ACC112 (cell line): ENCODE data around the gene FBXO40.

Experiments
- H2AFZ ChIP-seq: fragments of 200-600 bp; sonication (generic); one replicate; pipeline ENCODE4 v1.6.0; 2017; ENCODE audit warnings: antibody characterized with exemption, low read length; ENCODE audit not compliant: unreplicated experiment
- H3K27ac ChIP-seq: fragments of 200-600 bp; sonication (generic); 2 replicates; pipeline ENCODE4 v1.5.1; 2014; ENCODE audit warnings: low read depth, mild to moderate bottlenecking, antibody characterized with exemption, low read length, moderate library complexity
- H3K27me3 ChIP-seq: fragments of 200-600 bp; sonication (generic); 2 replicates; pipeline ENCODE4 v1.6.1; 2014; ENCODE audit warnings: mild to moderate bottlenecking, antibody characterized with exemption, low read length, moderate library complexity, mixed read lengths; ENCODE audit not compliant: insufficient read depth
- H3K36me3 ChIP-seq: fragments of 200-600 bp; sonication (generic); 2 replicates; pipeline ENCODE4 v1.6.1; 2016; ENCODE audit warnings: mild to moderate bottlenecking, antibody characterized with exemption, low read length, moderate library complexity, mixed read lengths; ENCODE audit not compliant: insufficient read depth
- H3K4me1 ChIP-seq: fragments of 200-600 bp; sonication (generic); one replicate; pipeline ENCODE4 v1.6.1; 2016; ENCODE audit warnings: low read length, mixed read lengths; ENCODE audit not compliant: insufficient read depth, unreplicated experiment, control insufficient read depth
- H3K4me3 ChIP-seq: fragments of 200-600 bp; sonication (generic); 2 replicates; pipeline ENCODE4 v1.5.1; 2014; ENCODE audit warnings: mild to moderate bottlenecking, low read depth, low read length
- H3K79me2 ChIP-seq: fragments of 200-600 bp; sonication (generic); one replicate; pipeline ENCODE4 v1.6.0; 2016; ENCODE audit warnings: low read length; ENCODE audit not compliant: control insufficient read depth, unreplicated experiment, insufficient read depth

Gene FBXO40

GRCh38 chr3:121621491-121621890 lies 28.3 kb downstream of the FBXO40 start:
- H3K27ac ChIP-seq, result no peak overlapping the region
- no peak overlapping the region for H3K4me3 ChIP-seq
- no peaks in the 10 kb centered on the region for H3K4me1 ChIP-seq
- H2AFZ ChIP-seq, result no peak overlapping the region
- no peaks in the 10 kb centered on the region for H3K36me3 ChIP-seq
- H3K79me2 ChIP-seq, result no peaks in the 10 kb centered on the region
- peaks cover 22% of the 10 kb centered on the region for H3K27me3 ChIP-seq

GRCh38 chr3:121624147-121624899 lies 31.1 kb downstream of the FBXO40 start:
- no peaks in the 10 kb centered on the region for H3K79me2 ChIP-seq
- H3K36me3 ChIP-seq, result no peaks in the 10 kb centered on the region
- H3K27me3 ChIP-seq, result peaks cover 19% of the 10 kb centered on the region
- H3K27ac ChIP-seq, result no peak overlapping the region
- H2AFZ ChIP-seq, result no peak overlapping the region
- no peak overlapping the region for H3K4me3 ChIP-seq
- no peaks in the 10 kb centered on the region for H3K4me1 ChIP-seq

GRCh38 chr3:121626495-121626894 lies 33.3 kb downstream of the FBXO40 start:
- no peaks in the 10 kb centered on the region for H3K36me3 ChIP-seq
- no peak overlapping the region for H3K4me3 ChIP-seq
- H3K27ac ChIP-seq, result no peak overlapping the region
- H3K79me2 ChIP-seq, result no peaks in the 10 kb centered on the region
- H2AFZ ChIP-seq, result no peak overlapping the region
- peaks cover 11% of the 10 kb centered on the region for H3K27me3 ChIP-seq
- no peaks in the 10 kb centered on the region for H3K4me1 ChIP-seq

GRCh38 chr3:121627211-121627610 lies 34.0 kb downstream of the FBXO40 start:
- Histone ChIP-seq H3K4me1 (no peaks in the 10 kb centered on the region), H2AFZ (no peak overlapping the region), H3K4me3 (no peak overlapping the region)

GRCh38 chr3:121627622-121628021 lies 34.4 kb downstream of the FBXO40 start:
- H3K27me3 ChIP-seq, result peaks cover under 1% of the 10 kb centered on the region; the same call in 1 of the 2 replicates
- H3K36me3 ChIP-seq, result no peaks in the 10 kb centered on the region
- H3K4me1 ChIP-seq, result no peaks in the 10 kb centered on the region
- H3K4me3 ChIP-seq, result no peak overlapping the region
- no peaks in the 10 kb centered on the region for H3K79me2 ChIP-seq
- no peak overlapping the region for H3K27ac ChIP-seq
- no peak overlapping the region for H2AFZ ChIP-seq

More at GRCh38 chr3:121627211-121627610, 34.0 kb downstream of the FBXO40 start:
- Histone ChIP-seq H3K27me3 (peaks cover 5% of the 10 kb centered on the region; the same call in 1 of the 2 replicates), H3K36me3 (no peaks in the 10 kb centered on the region), H3K79me2 (no peaks in the 10 kb centered on the region), H3K27ac (no peak overlapping the region)

GRCh38 chr3:121629601-121630000 lies 36.4 kb downstream of the FBXO40 start:
- Histone ChIP-seq H3K27ac (no peak overlapping the region), H3K4me1 (no peaks in the 10 kb centered on the region), H3K27me3 (no peaks in the 10 kb centered on the region), H3K79me2 (no peaks in the 10 kb centered on the region), H2AFZ (no peak overlapping the region), H3K36me3 (no peaks in the 10 kb centered on the region), H3K4me3 (no peak overlapping the region)

- Histone ChIP-seq H3K4me1 (no peaks in the 10 kb centered on the region), H3K36me3 (no peaks in the 10 kb centered on the region), H3K27ac (no peak overlapping the region), H3K79me2 (no peaks in the 10 kb centered on the region), H3K27me3 (no peaks in the 10 kb centered on the region), H2AFZ (no peak overlapping the region), H3K4me3 (no peak overlapping the region)
Observed at GRCh38 chr3:121630355-121630754, 37.2 kb downstream of the FBXO40 start.

- no peaks in the 10 kb centered on the region for H3K79me2 ChIP-seq
- no peak overlapping the region for H2AFZ ChIP-seq
- no peak overlapping the region for H3K27ac ChIP-seq
- peaks cover 6% of the 10 kb centered on the region; the same call in 1 of the 2 replicates for H3K27me3 ChIP-seq
- no peak overlapping the region for H3K4me3 ChIP-seq
- no peaks in the 10 kb centered on the region for H3K4me1 ChIP-seq
- H3K36me3 ChIP-seq, result no peaks in the 10 kb centered on the region
Observed at GRCh38 chr3:121637922-121638321, 44.7 kb downstream of the FBXO40 start.

- Histone ChIP-seq H3K79me2 (no peaks in the 10 kb centered on the region), H3K4me1 (no peaks in the 10 kb centered on the region), H3K27ac (no peak overlapping the region), H3K27me3 (peaks cover 5% of the 10 kb centered on the region; the same call in 1 of the 2 replicates), H3K36me3 (no peaks in the 10 kb centered on the region), H3K4me3 (no peak overlapping the region), H2AFZ (no peak overlapping the region)
Observed at GRCh38 chr3:121641127-121641526, 47.9 kb downstream of the FBXO40 start.

GRCh38 chr3:121642601-121643314 lies 49.6 kb downstream of the FBXO40 start:
- Histone ChIP-seq H3K79me2 (no peaks in the 10 kb centered on the region), H3K4me1 (no peaks in the 10 kb centered on the region), H2AFZ (no peak overlapping the region), H3K4me3 (no peak overlapping the region), H3K27ac (no peak overlapping the region), H3K36me3 (no peaks in the 10 kb centered on the region), H3K27me3 (no peaks in the 10 kb centered on the region)

GRCh38 chr3:121645054-121645453 lies 51.9 kb downstream of the FBXO40 start:
- Histone ChIP-seq H3K27me3 (no peaks in the 10 kb centered on the region), H3K4me1 (peaks cover 12% of the 10 kb centered on the region), H2AFZ (no peak overlapping the region), H3K27ac (no peak overlapping the region), H3K36me3 (no peaks in the 10 kb centered on the region), H3K79me2 (no peaks in the 10 kb centered on the region), H3K4me3 (no peak overlapping the region)
